GM12878 (cell line): Measurements from ENCODE around the gene CDKN2A.

Source experiments
- SMAD1 ChIP-seq: fragments of 450-650 bp; IDR thresholded peaks from 2 replicates; pipeline ENCODE4 v1.6.1; 2018; ENCODE audit warnings: mild to moderate bottlenecking, low read depth; ENCODE audit not compliant: partially characterized antibody
- TCF12 ChIP-seq: IDR thresholded peaks from 2 replicates; pipeline ENCODE4 v1.6.1; 2011; ENCODE audit warnings: low read depth, mild to moderate bottlenecking, low read length
- TF ChIP-seq, protein P1 (sequence below), 3 experiments: IDR thresholded peaks in 2 of 3; conservative IDR thresholded peaks in 1 of 3; 2 replicates each; pipeline ENCODE4 v1.5.1; 2011; ENCODE audit warnings: low read depth in 3 of 3, low read length in 3 of 3, mild to moderate bottlenecking in 3 of 3, control low read depth in 2 of 3, moderate library complexity in 2 of 3, inconsistent platforms in 1 of 3, mixed read lengths in 1 of 3; ENCODE audit not compliant: control insufficient read depth in 2 of 3, insufficient read depth in 1 of 3; ENCODE audit errors: extremely low read depth in 1 of 3

DNA sequence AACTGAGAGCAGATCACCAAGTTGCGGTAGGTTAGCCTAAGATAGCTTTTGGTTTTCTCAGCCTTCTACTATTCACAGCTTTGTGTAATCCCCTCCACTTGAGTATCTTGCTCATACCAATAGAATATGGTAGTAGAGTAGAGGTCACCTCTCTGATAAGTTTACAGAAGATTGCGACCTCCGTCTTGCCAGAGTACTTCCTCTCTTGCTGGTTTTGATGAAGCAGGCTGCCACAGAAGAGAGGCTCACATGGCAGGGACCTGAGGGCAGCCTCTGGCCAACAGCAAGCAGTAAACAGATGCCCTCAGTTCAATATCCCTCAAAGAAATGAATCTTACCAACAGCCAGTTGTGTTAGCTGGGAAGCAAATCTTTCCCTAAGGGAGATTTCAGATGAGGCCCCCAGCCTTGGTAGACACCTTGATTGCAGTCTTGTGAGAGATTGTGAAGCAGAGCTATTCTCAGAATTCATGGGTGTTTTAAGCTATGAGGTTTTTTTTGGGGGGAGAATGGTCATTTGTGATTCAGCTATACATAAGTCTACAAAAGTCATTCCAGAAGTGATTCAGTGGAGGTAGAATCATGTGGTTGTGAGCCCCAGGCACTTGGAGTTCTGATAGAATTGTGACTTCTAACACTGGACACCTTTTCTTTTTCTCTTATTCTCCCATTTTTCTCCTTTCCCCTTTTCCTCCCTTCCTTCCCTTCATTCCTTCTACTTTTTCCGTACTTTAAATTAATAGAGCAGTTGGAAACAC, 37.6 kb upstream of the CDKN2A start:
- TF ChIP-seq TCF12 (no peak), SMAD1 (no peak)
- TF ChIP-seq, protein P1, sequence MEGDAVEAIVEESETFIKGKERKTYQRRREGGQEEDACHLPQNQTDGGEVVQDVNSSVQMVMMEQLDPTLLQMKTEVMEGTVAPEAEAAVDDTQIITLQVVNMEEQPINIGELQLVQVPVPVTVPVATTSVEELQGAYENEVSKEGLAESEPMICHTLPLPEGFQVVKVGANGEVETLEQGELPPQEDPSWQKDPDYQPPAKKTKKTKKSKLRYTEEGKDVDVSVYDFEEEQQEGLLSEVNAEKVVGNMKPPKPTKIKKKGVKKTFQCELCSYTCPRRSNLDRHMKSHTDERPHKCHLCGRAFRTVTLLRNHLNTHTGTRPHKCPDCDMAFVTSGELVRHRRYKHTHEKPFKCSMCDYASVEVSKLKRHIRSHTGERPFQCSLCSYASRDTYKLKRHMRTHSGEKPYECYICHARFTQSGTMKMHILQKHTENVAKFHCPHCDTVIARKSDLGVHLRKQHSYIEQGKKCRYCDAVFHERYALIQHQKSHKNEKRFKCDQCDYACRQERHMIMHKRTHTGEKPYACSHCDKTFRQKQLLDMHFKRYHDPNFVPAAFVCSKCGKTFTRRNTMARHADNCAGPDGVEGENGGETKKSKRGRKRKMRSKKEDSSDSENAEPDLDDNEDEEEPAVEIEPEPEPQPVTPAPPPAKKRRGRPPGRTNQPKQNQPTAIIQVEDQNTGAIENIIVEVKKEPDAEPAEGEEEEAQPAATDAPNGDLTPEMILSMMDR (IDR thresholded peaks at IDR 0.05 in 2 of 3, conservative IDR thresholded peaks at IDR 0.05 in 1 of 3; ENCODE audit: control insufficient read depth in 2 of 3, extremely low read depth in 1 of 3, insufficient read depth in 1 of 3, low read depth in 3 of 3, low read length in 3 of 3): no peak
